MM.1S (cell line): Measurements from ENCODE around the gene TRIM66.

Experiments used
- CTCF ChIP-seq: fragments of 300-600 bp; sonication (generic); IDR thresholded peaks from 2 replicates; pipeline ENCODE4 v1.5.1; 2016; ENCODE audit warnings: antibody characterized with exemption, low read length, mixed read lengths
- EZH2 ChIP-seq: fragments of 300-600 bp; sonication (generic); optimal IDR thresholded peaks from 2 replicates; pipeline ENCODE3; 2017; ENCODE audit warnings: low read depth, mild to moderate bottlenecking, antibody characterized with exemption, low read length, mixed read lengths
- EZH2phosphoT487 ChIP-seq: fragments of 300-600 bp; sonication (generic); IDR thresholded peaks from 2 replicates; pipeline ENCODE4 v1.6.1; 2018; ENCODE audit warnings: antibody characterized with exemption, low read length

GRCh38 chr11:8679006-8679405 lies 3.5 kb downstream of the TRIM66 start:
- TF ChIP-seq CTCF (no peak), EZH2phosphoT487 (no peak), EZH2 (no peak)
